ENCODE measurements around the gene ARHGAP1. TPM values are rescaled to one million over a fixed set of nuclear protein-coding genes. Genes with fewer than 3 reads are reported as not detected.

Gene ARHGAP1
- total and polyA plus RNA-seq, 4 donors: 27.8 to 185 (median 123) TPM

- 96 to 97% methylated on average over 7 of the region's 7 CpGs for WGBS, 2 donors
- no peak overlapping the region for H3K4me3 ChIP-seq (ENCODE audit: low read length in 2 of 2)
- H3K4me1 ChIP-seq (ENCODE audit: control insufficient read depth in 1 of 2, insufficient read depth in 2 of 2, low read length in 2 of 2): no peaks in the 10 kb centered on the region
- no peak overlapping the region for H3K27ac ChIP-seq (ENCODE audit: low read depth in 1 of 2, low read length in 2 of 2)
- ATAC-seq (ENCODE audit: low FRiP score) (no peak), DNase-seq (no peak)
- H3K36me3 ChIP-seq (ENCODE audit: control insufficient read depth in 1 of 2, insufficient read depth in 2 of 2, low read length in 1 of 2): no peaks in the 10 kb centered on the region
- no peaks in the 10 kb centered on the region for H3K27me3 ChIP-seq (ENCODE audit: control insufficient read depth in 1 of 2, insufficient read depth in 2 of 2, low read length in 1 of 2)
- intact Hi-C loops (cut with DNase I): no loop called here
- no peaks in the 10 kb centered on the region for H3K9me3 ChIP-seq (ENCODE audit: control insufficient read depth, low read length)
Measured at GRCh38 chr11:46639197-46639839, 61.1 kb downstream of the ARHGAP1 start.

DNA sequence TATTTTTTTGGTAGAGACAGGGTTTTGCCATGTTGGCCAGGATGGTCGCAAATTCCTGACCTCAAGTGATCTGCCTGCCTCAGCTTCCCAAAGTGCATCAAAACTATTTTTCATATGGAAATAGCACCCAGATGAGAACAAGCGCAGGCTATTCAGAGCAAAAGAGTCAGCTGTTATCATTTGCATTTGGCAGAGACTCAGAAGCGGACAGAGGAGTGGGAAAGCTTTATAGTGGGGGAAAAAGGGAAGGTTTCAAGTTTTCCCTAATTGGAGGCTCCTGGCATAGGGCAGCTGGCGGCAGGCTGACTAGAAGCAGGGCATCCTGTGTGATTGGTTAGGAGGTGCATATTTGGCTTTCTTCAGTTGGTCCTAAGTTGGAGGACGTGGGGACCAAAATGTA, 62.9 kb downstream of the ARHGAP1 start:
- H3K4me1 ChIP-seq (ENCODE audit: control insufficient read depth in 1 of 2, insufficient read depth in 2 of 2, low read length in 2 of 2): no peaks in the 10 kb centered on the region
- H3K4me3 ChIP-seq (ENCODE audit: low read length in 2 of 2): no peak overlapping the region
- H3K36me3 ChIP-seq (ENCODE audit: control insufficient read depth in 1 of 2, insufficient read depth in 2 of 2, low read length in 1 of 2): no peaks in the 10 kb centered on the region
- intact Hi-C loops (cut with DNase I): no loop called here
- H3K27me3 ChIP-seq (ENCODE audit: control insufficient read depth in 1 of 2, insufficient read depth in 2 of 2, low read length in 1 of 2): no peaks in the 10 kb centered on the region
- H3K27ac ChIP-seq (ENCODE audit: low read depth in 1 of 2, low read length in 2 of 2): no peak overlapping the region
- no peak for ATAC-seq (ENCODE audit: low FRiP score)
- no peak for DNase-seq
- whole genome bisulfite sequencing, 2 donors: 96% methylated on average over 5 of the region's 5 CpGs
- H3K9me3 ChIP-seq (ENCODE audit: control insufficient read depth, low read length): no peaks in the 10 kb centered on the region

DNA sequence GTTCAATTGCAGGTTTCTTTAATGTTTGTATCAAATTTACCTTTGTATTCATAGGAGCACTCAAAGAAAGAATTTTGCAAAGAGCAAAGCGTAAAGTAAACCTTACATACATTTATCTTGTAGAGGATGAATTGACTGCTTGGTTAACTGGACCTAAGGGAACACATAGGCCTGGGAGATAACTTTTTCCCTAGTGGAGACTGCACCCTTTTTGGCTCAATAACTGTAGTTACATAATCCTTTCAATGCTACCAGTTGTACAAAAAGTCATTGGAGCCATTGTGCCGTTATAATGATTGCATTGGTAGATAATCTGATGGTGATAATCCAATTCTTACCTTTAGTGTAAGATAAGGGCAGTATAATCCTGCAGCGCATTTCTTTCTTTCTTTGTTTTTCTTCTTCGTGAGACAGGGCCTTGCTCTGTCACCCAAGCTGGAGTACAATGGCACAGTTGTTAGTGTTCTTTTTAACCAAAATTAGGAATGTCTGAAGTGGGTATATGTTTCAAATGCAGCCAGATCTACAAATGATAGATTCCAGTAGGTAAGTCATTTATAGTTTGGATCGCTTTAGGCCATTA, 64.8 kb downstream of the ARHGAP1 start:
- DNase-seq (no peak), ATAC-seq (ENCODE audit: low FRiP score) (no peak)
- Histone ChIP-seq H3K9me3 (ENCODE audit: control insufficient read depth, low read length) (no peaks in the 10 kb centered on the region), H3K27ac (ENCODE audit: low read depth in 1 of 2, low read length in 2 of 2) (no peak overlapping the region), H3K27me3 (ENCODE audit: control insufficient read depth in 1 of 2, insufficient read depth in 2 of 2, low read length in 1 of 2) (no peaks in the 10 kb centered on the region), H3K4me3 (ENCODE audit: low read length in 2 of 2) (no peak overlapping the region), H3K4me1 (ENCODE audit: control insufficient read depth in 1 of 2, insufficient read depth in 2 of 2, low read length in 2 of 2) (no peaks in the 10 kb centered on the region), H3K36me3 (ENCODE audit: control insufficient read depth in 1 of 2, insufficient read depth in 2 of 2, low read length in 1 of 2) (peaks cover 0 to 3% of the 10 kb centered on the region in 2 donors)
- intact Hi-C loops (cut with DNase I): no loop called here
- WGBS, 2 donors: 91 to 92% methylated on average over 5 of the region's 5 CpGs

- H3K4me1 ChIP-seq (ENCODE audit: control insufficient read depth in 1 of 2, insufficient read depth in 2 of 2, low read length in 2 of 2): no peaks in the 10 kb centered on the region
- no peak overlapping the region for H3K4me3 ChIP-seq (ENCODE audit: low read length in 2 of 2)
- ATAC-seq (ENCODE audit: low FRiP score) (no peak), DNase-seq (no peak)
- intact Hi-C loops (cut with DNase I): no loop called here
- H3K27me3 ChIP-seq (ENCODE audit: control insufficient read depth in 1 of 2, insufficient read depth in 2 of 2, low read length in 1 of 2): no peaks in the 10 kb centered on the region
- 95 to 96% methylated on average over 22 of the region's 22 CpGs for WGBS, 2 donors
- H3K27ac ChIP-seq (ENCODE audit: low read depth in 1 of 2, low read length in 2 of 2): no peak overlapping the region
- peaks cover 0 to 3% of the 10 kb centered on the region in 2 donors for H3K36me3 ChIP-seq (ENCODE audit: control insufficient read depth in 1 of 2, insufficient read depth in 2 of 2, low read length in 1 of 2)
- H3K9me3 ChIP-seq (ENCODE audit: control insufficient read depth, low read length): no peaks in the 10 kb centered on the region
Measured at GRCh38 chr11:46633291-46634217, 66.9 kb downstream of the ARHGAP1 start.

GRCh38 chr11:46632502-46632901, 67.9 kb downstream of the ARHGAP1 start:
- WGBS, 2 donors: 86 to 96% methylated on average over 1 of the region's 1 CpG
- no peaks in the 10 kb centered on the region for H3K27me3 ChIP-seq (ENCODE audit: control insufficient read depth in 1 of 2, insufficient read depth in 2 of 2, low read length in 1 of 2)
- ATAC-seq (ENCODE audit: low FRiP score) (no peak), DNase-seq (no peak)
- no peak overlapping the region for H3K27ac ChIP-seq (ENCODE audit: low read depth in 1 of 2, low read length in 2 of 2)
- intact Hi-C loops (cut with DNase I): no loop called here
- no peaks in the 10 kb centered on the region for H3K9me3 ChIP-seq (ENCODE audit: control insufficient read depth, low read length)
- no peaks in the 10 kb centered on the region for H3K4me1 ChIP-seq (ENCODE audit: control insufficient read depth in 1 of 2, insufficient read depth in 2 of 2, low read length in 2 of 2)
- peaks cover 0 to 3% of the 10 kb centered on the region in 2 donors for H3K36me3 ChIP-seq (ENCODE audit: control insufficient read depth in 1 of 2, insufficient read depth in 2 of 2, low read length in 1 of 2)
- H3K4me3 ChIP-seq (ENCODE audit: low read length in 2 of 2): no peak overlapping the region

- Histone ChIP-seq H3K4me1 (ENCODE audit: control insufficient read depth in 1 of 2, insufficient read depth in 2 of 2, low read length in 2 of 2) (no peaks in the 10 kb centered on the region), H3K27me3 (ENCODE audit: control insufficient read depth in 1 of 2, insufficient read depth in 2 of 2, low read length in 1 of 2) (no peaks in the 10 kb centered on the region), H3K9me3 (ENCODE audit: control insufficient read depth, low read length) (no peaks in the 10 kb centered on the region), H3K4me3 (ENCODE audit: low read length in 2 of 2) (no peak overlapping the region), H3K27ac (ENCODE audit: low read depth in 1 of 2, low read length in 2 of 2) (no peak overlapping the region), H3K36me3 (ENCODE audit: control insufficient read depth in 1 of 2, insufficient read depth in 2 of 2, low read length in 1 of 2) (peaks cover 0 to 3% of the 10 kb centered on the region in 2 donors)
- DNase-seq (no peak), ATAC-seq (ENCODE audit: low FRiP score) (no peak)
- intact Hi-C loops (cut with DNase I): no loop called here
- 90 to 97% methylated on average over 2 of the region's 2 CpGs for WGBS, 2 donors
Measured at GRCh38 chr11:46631676-46632075, 68.7 kb downstream of the ARHGAP1 start.

DNA sequence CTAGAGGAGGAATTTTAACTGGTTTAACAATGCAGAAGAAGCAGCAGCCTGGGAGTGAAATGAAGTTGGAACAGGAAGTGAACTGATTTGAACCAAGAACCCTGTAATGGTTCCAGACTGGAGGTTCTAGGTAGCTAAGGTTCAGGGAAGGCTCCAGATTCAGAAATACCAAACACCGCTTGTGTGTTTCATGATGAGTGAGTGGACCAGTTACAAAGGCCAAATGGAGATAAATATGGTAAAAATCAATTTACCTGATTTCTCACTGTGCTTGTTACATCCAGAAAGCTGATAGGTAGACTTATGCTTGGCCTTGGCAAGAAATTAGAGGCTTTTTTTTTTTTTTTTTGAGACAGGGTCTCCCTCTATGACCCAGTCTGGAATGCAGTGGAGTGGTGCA, 70.2 kb downstream of the ARHGAP1 start:
- peaks cover 3 to 5% of the 10 kb centered on the region in 2 donors for H3K36me3 ChIP-seq (ENCODE audit: control insufficient read depth in 1 of 2, insufficient read depth in 2 of 2, low read length in 1 of 2)
- H3K4me1 ChIP-seq (ENCODE audit: control insufficient read depth in 1 of 2, insufficient read depth in 2 of 2, low read length in 2 of 2): no peaks in the 10 kb centered on the region
- DNase-seq (no peak), ATAC-seq (ENCODE audit: low FRiP score) (no peak)
- no peaks in the 10 kb centered on the region for H3K27me3 ChIP-seq (ENCODE audit: control insufficient read depth in 1 of 2, insufficient read depth in 2 of 2, low read length in 1 of 2)
- H3K9me3 ChIP-seq (ENCODE audit: control insufficient read depth, low read length): no peaks in the 10 kb centered on the region
- H3K4me3 ChIP-seq (ENCODE audit: low read length in 2 of 2): no peak overlapping the region
- intact Hi-C loops (cut with DNase I): no loop called here
- no peak overlapping the region for H3K27ac ChIP-seq (ENCODE audit: low read depth in 1 of 2, low read length in 2 of 2)
- WGBS, 2 donors: 99 to 100% methylated on average over 1 of the region's 1 CpG

GRCh38 chr11:46628961-46629360, 71.5 kb downstream of the ARHGAP1 start:
- H3K4me3 ChIP-seq (ENCODE audit: low read length in 2 of 2): no peak overlapping the region
- no peaks in the 10 kb centered on the region for H3K4me1 ChIP-seq (ENCODE audit: control insufficient read depth in 1 of 2, insufficient read depth in 2 of 2, low read length in 2 of 2)
- WGBS, 2 donors: 83 to 87% methylated on average over 6 of the region's 6 CpGs
- H3K27me3 ChIP-seq (ENCODE audit: control insufficient read depth in 1 of 2, insufficient read depth in 2 of 2, low read length in 1 of 2): no peaks in the 10 kb centered on the region
- intact Hi-C loops (cut with DNase I): no loop called here
- no peaks in the 10 kb centered on the region for H3K9me3 ChIP-seq (ENCODE audit: control insufficient read depth, low read length)
- ATAC-seq (ENCODE audit: low FRiP score) (no peak), DNase-seq (no peak)
- peaks cover 5 to 7% of the 10 kb centered on the region in 2 donors for H3K36me3 ChIP-seq (ENCODE audit: control insufficient read depth in 1 of 2, insufficient read depth in 2 of 2, low read length in 1 of 2)
- H3K27ac ChIP-seq (ENCODE audit: low read depth in 1 of 2, low read length in 2 of 2): no peak overlapping the region

Data from aorta (tissue), 5 donors.